Suprapubic skin (tissue), 4 donors: Measurements from ENCODE around the gene SCN1B. TPM values are rescaled to one million over a fixed set of nuclear protein-coding genes. Genes with fewer than 3 reads are reported as not detected.

ENCODE experiments used
- DNase-seq, 2 donors: peaks; one replicate each; pipeline ENCODE4 v3.0.0-alpha.2; 2019; ENCODE audit warnings: low spot score in 2 of 2
- H3K27ac ChIP-seq: fragments of 200-600 bp; sonication (generic); one replicate; pipeline ENCODE4 v1.5.1; 2019
- H3K27me3 ChIP-seq: fragments of 200-600 bp; sonication (generic); one replicate; pipeline ENCODE4 v1.5.1; 2019
- H3K36me3 ChIP-seq: fragments of 200-600 bp; sonication (generic); one replicate; pipeline ENCODE4 v1.5.1; 2019
- H3K4me1 ChIP-seq: fragments of 200-600 bp; sonication (generic); one replicate; pipeline ENCODE4 v1.5.1; 2019
- H3K4me3 ChIP-seq: fragments of 200-600 bp; sonication (generic); one replicate; pipeline ENCODE4 v1.5.1; 2019; ENCODE audit warnings: mild to moderate bottlenecking
- H3K9me3 ChIP-seq: fragments of 200-600 bp; sonication (generic); one replicate; pipeline ENCODE4 v1.5.1; 2019
- CTCF ChIP-seq, 2 donors: fragments of 200-600 bp in 1 of 2; fragments of 450-650 bp in 1 of 2; sonication (generic) in 1 of 2; IDR thresholded peaks; one replicate each; pipeline ENCODE4 v1.5.1; 2016 to 2019; ENCODE audit warnings: antibody characterized with exemption in 2 of 2, mild to moderate bottlenecking in 1 of 2, moderate library complexity in 1 of 2
- EP300 ChIP-seq: sonication (generic); formaldehyde crosslinking; IDR thresholded peaks from one replicate; pipeline ENCODE4 v1.6.1; 2017; ENCODE audit warnings: antibody characterized with exemption
- POLR2A ChIP-seq, 2 donors: fragments of 450-650 bp; IDR thresholded peaks; one replicate each; pipeline ENCODE4 v1.6.1; 2017; ENCODE audit warnings: antibody characterized with exemption in 2 of 2, mild to moderate bottlenecking in 2 of 2, moderate library complexity in 2 of 2
- POLR2AphosphoS5 ChIP-seq, 3 donors: sonication (generic); formaldehyde crosslinking; IDR thresholded peaks; one replicate each; pipeline ENCODE4 v1.6.1; 2017; ENCODE audit warnings: antibody characterized with exemption in 3 of 3
- WGBS: methylation state at CpG from one replicate; pipeline ENCODE4 v1.1.5; 2018; 5-methylcytosine and 5-hydroxymethylcytosine counted together
- total RNA-seq, 4 donors: library from RNA; depleted of rRNA; stranded (reverse); fragments of >200 nt; gene quantifications; one replicate each; pipeline ENCODE4 v1.1.0, GENCODE V29; 2016

Gene SCN1B
- total RNA-seq, 4 donors from 2014 or later = 1.4 to 4.3 (median 2.9) TPM

- Histone ChIP-seq H3K36me3 (peaks cover 6% of the 10 kb centered on the region), H3K27me3 (no peaks in the 10 kb centered on the region), H3K27ac (no peak overlapping the region), H3K4me1 (peaks cover 21% of the 10 kb centered on the region), H3K4me3 (no peak overlapping the region), H3K9me3 (no peaks in the 10 kb centered on the region)
- no peak for DNase-seq
- WGBS = 87% methylated on average over 29 of the region's 30 CpGs
- no peak for TF ChIP-seq POLR2AphosphoS5 (IDR thresholded peaks at IDR 0.05)
- no peak for TF ChIP-seq CTCF (IDR thresholded peaks at IDR 0.05)
- TF ChIP-seq EP300 = no peak
- TF ChIP-seq POLR2A (IDR thresholded peaks at IDR 0.05) = no peak
Observed at GRCh38 chr19:35033067-35034004, 3.1 kb downstream of the SCN1B start.

- Histone ChIP-seq H3K36me3 (peaks cover 6% of the 10 kb centered on the region), H3K9me3 (no peaks in the 10 kb centered on the region), H3K27me3 (no peaks in the 10 kb centered on the region), H3K4me3 (no peak overlapping the region), H3K4me1 (peaks cover 21% of the 10 kb centered on the region), H3K27ac (no peak overlapping the region)
- TF ChIP-seq POLR2AphosphoS5 (IDR thresholded peaks at IDR 0.05) = no peak
- no peak for TF ChIP-seq POLR2A (IDR thresholded peaks at IDR 0.05)
- no peak for TF ChIP-seq EP300
- TF ChIP-seq CTCF (IDR thresholded peaks at IDR 0.05) = no peak
- WGBS = 94% methylated on average over 10 of the region's 17 CpGs
- no peak for DNase-seq
Observed at GRCh38 chr19:35034005-35034502, 3.8 kb downstream of the SCN1B start.

- Histone ChIP-seq H3K4me1 (peaks cover 20% of the 10 kb centered on the region), H3K4me3 (no peak overlapping the region), H3K36me3 (peaks cover 6% of the 10 kb centered on the region), H3K9me3 (no peaks in the 10 kb centered on the region), H3K27ac (no peak overlapping the region), H3K27me3 (peaks cover 1% of the 10 kb centered on the region)
- 78% methylated on average over 17 of the region's 17 CpGs for WGBS
- TF ChIP-seq POLR2A (IDR thresholded peaks at IDR 0.05) = no peak
- no peak for DNase-seq
Observed at GRCh38 chr19:35034588-35035382, 4.5 kb downstream of the SCN1B start.

- no peak overlapping the region for H3K27ac ChIP-seq
- H3K4me1 ChIP-seq = peaks cover 30% of the 10 kb centered on the region
- TF ChIP-seq POLR2AphosphoS5 (IDR thresholded peaks at IDR 0.05) (no peak), CTCF (IDR thresholded peaks at IDR 0.05) (no peak), POLR2A (IDR thresholded peaks at IDR 0.05) (no peak), EP300 (no peak)
- 57% methylated on average over 11 of the region's 13 CpGs for WGBS
- H3K9me3 ChIP-seq = no peaks in the 10 kb centered on the region
- DNase-seq = no peak
- peaks cover 5% of the 10 kb centered on the region for H3K27me3 ChIP-seq
- H3K36me3 ChIP-seq = peaks cover 6% of the 10 kb centered on the region
- H3K4me3 ChIP-seq = no peak overlapping the region
Observed at GRCh38 chr19:35037716-35038622, 7.7 kb downstream of the SCN1B start.
